ENCODE results near the gene TRPM3. TPM values are rescaled to one million over a fixed set of nuclear protein-coding genes. Genes with fewer than 3 reads are reported as not detected.

Gene TRPM3
- total and polyA plus RNA-seq, 2 donors, result 0.14 to 4.6 TPM

DNA sequence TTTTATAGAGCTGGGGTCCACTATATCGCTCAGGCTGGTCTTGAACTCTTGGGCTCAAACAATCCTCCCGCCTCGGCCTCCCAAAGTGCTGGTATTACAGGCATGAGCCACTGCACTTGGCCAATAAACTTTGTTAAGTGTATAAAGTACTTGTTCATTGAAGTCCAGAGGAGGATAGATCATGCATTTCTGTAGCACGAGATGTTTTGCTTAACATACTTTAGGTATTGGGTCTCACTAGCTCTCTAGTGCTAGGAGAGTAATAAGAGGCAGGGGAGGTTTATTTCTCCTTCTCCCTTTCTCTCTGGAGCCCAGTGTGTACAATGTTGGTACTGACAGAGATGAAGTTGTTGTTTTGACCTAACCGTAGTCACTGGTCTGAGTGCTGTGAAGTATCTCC lies 581.4 kb downstream of the TRPM3 start:
- 93% methylated on average over 5 of the region's 5 CpGs for WGBS
- DNase-seq (ENCODE audit: low read depth in 6 of 9, low spot score in 9 of 9), result no peak
- no peaks in the 10 kb centered on the region for H3K9me3 ChIP-seq (ENCODE audit: control insufficient read depth in 2 of 2, insufficient read depth in 1 of 2, low read length in 1 of 2)
- no peaks in the 10 kb centered on the region for H3K36me3 ChIP-seq (ENCODE audit: control insufficient read depth in 2 of 2, insufficient read depth in 2 of 2, low read length in 1 of 2)
- H3K27me3 ChIP-seq (ENCODE audit: control insufficient read depth in 2 of 2, insufficient read depth in 1 of 2, low read length in 1 of 2), result no peaks in the 10 kb centered on the region
- H3K4me3 ChIP-seq (ENCODE audit: low read length in 2 of 2), result no peak overlapping the region
- no peaks in the 10 kb centered on the region for H3K4me1 ChIP-seq (ENCODE audit: control insufficient read depth in 2 of 2, insufficient read depth in 2 of 2, low read length in 2 of 2)
- no peak overlapping the region for H3K27ac ChIP-seq (ENCODE audit: low read depth in 1 of 2, low read length in 1 of 2)

DNA sequence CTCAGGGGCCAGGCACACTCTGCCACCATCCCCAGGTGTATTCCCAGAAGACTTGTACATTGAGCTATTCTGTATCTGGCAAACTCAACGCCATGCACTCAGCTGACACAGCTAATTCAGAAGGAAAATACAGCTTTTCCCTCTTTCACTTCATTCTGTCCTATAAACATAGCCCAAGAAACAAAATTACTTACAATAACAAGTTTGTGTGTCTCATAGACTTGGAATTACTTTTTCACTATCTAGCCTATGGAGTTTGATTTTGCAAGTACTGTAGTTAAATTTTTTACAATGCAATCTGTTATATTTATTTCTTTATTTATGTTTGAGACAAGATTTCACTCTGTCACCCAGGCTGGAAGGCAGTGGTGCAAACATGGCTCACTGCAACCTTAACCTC lies 581.9 kb downstream of the TRPM3 start:
- 80% methylated on average over 1 of the region's 1 CpG for WGBS
- no peaks in the 10 kb centered on the region for H3K27me3 ChIP-seq (ENCODE audit: control insufficient read depth in 2 of 2, insufficient read depth in 1 of 2, low read length in 1 of 2)
- DNase-seq (ENCODE audit: low read depth in 6 of 9, low spot score in 9 of 9), result no peak

DNA sequence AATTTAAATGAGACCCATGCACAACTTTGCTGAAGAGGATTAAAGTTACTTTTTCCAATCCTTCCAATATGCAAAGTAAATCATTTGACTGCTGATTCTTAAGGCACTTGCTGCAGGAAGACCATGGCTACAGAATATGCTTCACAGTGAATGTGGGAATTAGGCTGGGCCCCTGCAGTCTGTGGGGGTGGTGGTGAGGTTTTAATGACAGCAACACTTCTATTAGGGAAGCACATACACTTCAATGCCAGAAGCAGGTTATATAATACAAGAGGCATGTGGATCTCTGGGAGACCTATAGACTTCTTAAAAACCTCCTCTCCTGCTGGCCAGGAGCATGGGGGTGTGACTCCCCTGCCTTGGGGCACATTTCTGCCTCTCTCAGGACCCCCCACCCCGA lies 582.4 kb downstream of the TRPM3 start:
- H3K4me1 ChIP-seq (ENCODE audit: control insufficient read depth in 2 of 2, insufficient read depth in 2 of 2, low read length in 2 of 2), result no peaks in the 10 kb centered on the region
- no peak overlapping the region for H3K4me3 ChIP-seq (ENCODE audit: low read length in 2 of 2)
- no peak for DNase-seq (ENCODE audit: low read depth in 6 of 9, low spot score in 9 of 9)
- no peaks in the 10 kb centered on the region for H3K27me3 ChIP-seq (ENCODE audit: control insufficient read depth in 2 of 2, insufficient read depth in 1 of 2, low read length in 1 of 2)
- no peaks in the 10 kb centered on the region for H3K36me3 ChIP-seq (ENCODE audit: control insufficient read depth in 2 of 2, insufficient read depth in 2 of 2, low read length in 1 of 2)
- 94% methylated on average over 1 of the region's 1 CpG for WGBS
- H3K9me3 ChIP-seq (ENCODE audit: control insufficient read depth in 2 of 2, insufficient read depth in 1 of 2, low read length in 1 of 2), result no peaks in the 10 kb centered on the region
- no peak overlapping the region for H3K27ac ChIP-seq (ENCODE audit: low read depth in 1 of 2, low read length in 1 of 2)

More for the DNA sequence above, 581.9 kb downstream of the TRPM3 start:
- Histone ChIP-seq H3K4me3 (ENCODE audit: low read length in 2 of 2) (no peak overlapping the region), H3K27ac (ENCODE audit: low read depth in 1 of 2, low read length in 1 of 2) (no peak overlapping the region), H3K36me3 (ENCODE audit: control insufficient read depth in 2 of 2, insufficient read depth in 2 of 2, low read length in 1 of 2) (no peaks in the 10 kb centered on the region), H3K4me1 (ENCODE audit: control insufficient read depth in 2 of 2, insufficient read depth in 2 of 2, low read length in 2 of 2) (no peaks in the 10 kb centered on the region), H3K9me3 (ENCODE audit: control insufficient read depth in 2 of 2, insufficient read depth in 1 of 2, low read length in 1 of 2) (no peaks in the 10 kb centered on the region)

DNA sequence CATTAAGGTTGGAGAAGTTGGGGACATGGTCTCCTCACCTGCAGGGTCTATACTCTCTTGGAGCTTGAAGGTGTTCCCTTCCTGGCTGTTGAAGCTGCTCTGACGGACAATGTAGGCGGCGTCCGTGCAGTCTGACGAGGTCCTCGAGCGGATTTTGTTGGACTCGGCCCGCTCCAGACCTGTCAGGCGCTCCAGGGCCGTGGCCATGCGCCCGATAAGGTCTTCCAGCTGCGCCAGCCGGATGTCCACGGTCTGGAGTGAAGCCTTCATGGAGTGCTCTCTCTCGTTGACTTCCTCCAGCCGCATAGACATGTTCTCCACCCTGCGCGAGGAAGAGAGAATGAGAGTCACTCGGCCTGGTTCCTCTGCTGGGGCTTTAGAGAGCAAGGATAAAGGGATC lies 584.3 kb downstream of the TRPM3 start:
- no peak overlapping the region for H3K27ac ChIP-seq (ENCODE audit: low read depth in 1 of 2, low read length in 1 of 2)
- H3K9me3 ChIP-seq (ENCODE audit: control insufficient read depth in 2 of 2, insufficient read depth in 1 of 2, low read length in 1 of 2), result no peaks in the 10 kb centered on the region
- H3K4me3 ChIP-seq (ENCODE audit: low read length in 2 of 2), result no peak overlapping the region
- H3K27me3 ChIP-seq (ENCODE audit: control insufficient read depth in 2 of 2, insufficient read depth in 1 of 2, low read length in 1 of 2), result no peaks in the 10 kb centered on the region
- H3K36me3 ChIP-seq (ENCODE audit: control insufficient read depth in 2 of 2, insufficient read depth in 2 of 2, low read length in 1 of 2), result no peaks in the 10 kb centered on the region
- no peaks in the 10 kb centered on the region for H3K4me1 ChIP-seq (ENCODE audit: control insufficient read depth in 2 of 2, insufficient read depth in 2 of 2, low read length in 2 of 2)
- WGBS, result 98% methylated on average over 21 of the region's 21 CpGs
- DNase-seq (ENCODE audit: low read depth in 6 of 9, low spot score in 9 of 9), result no peak

DNA sequence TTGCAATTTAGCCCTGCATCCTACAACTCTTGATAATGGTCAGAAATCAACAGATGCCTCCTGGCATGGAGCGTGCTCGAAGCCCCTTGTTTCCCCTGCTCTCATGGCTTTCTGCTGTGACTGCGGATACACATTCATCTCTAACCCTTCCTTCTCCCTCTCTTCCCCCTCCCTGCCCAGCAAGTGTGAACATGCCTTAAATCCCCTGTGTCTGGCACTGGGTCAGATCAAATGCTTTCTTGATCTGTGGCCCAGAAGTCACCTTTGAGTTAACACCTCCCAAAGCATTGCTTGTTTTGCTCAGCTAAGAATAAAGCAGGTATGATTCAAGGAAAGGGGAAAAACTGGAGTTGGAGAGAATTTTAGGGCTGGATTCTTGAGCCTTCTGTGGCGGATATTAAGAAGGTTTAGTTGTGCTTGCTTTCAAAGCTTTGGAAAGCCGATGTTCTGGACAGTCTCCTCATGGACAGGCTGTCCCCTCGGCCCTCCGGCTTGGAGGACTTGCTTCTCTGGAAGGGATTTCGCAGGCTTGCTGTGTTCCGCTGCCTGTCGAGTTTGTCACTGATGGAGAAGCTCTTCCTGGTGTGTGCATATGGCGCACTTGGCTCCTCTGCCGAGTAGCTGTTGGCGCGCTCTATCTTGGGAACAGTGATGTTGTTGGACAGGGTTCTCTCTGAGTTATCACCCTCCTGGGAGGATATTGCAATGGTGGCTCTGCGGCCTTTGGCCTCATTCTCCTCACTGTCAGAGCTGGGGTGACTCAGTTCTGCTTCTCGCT lies 585.7 kb downstream of the TRPM3 start:
- Histone ChIP-seq H3K27ac (ENCODE audit: low read depth in 1 of 2, low read length in 1 of 2) (no peak overlapping the region), H3K4me1 (ENCODE audit: control insufficient read depth in 2 of 2, insufficient read depth in 2 of 2, low read length in 2 of 2) (no peaks in the 10 kb centered on the region), H3K27me3 (ENCODE audit: control insufficient read depth in 2 of 2, insufficient read depth in 1 of 2, low read length in 1 of 2) (no peaks in the 10 kb centered on the region), H3K4me3 (ENCODE audit: low read length in 2 of 2) (no peak overlapping the region), H3K9me3 (ENCODE audit: control insufficient read depth in 2 of 2, insufficient read depth in 1 of 2, low read length in 1 of 2) (no peaks in the 10 kb centered on the region), H3K36me3 (ENCODE audit: control insufficient read depth in 2 of 2, insufficient read depth in 2 of 2, low read length in 1 of 2) (no peaks in the 10 kb centered on the region)
- DNase-seq (ENCODE audit: low read depth in 6 of 9, low spot score in 9 of 9), result no peak
- WGBS, result 92% methylated on average over 16 of the region's 16 CpGs

DNA sequence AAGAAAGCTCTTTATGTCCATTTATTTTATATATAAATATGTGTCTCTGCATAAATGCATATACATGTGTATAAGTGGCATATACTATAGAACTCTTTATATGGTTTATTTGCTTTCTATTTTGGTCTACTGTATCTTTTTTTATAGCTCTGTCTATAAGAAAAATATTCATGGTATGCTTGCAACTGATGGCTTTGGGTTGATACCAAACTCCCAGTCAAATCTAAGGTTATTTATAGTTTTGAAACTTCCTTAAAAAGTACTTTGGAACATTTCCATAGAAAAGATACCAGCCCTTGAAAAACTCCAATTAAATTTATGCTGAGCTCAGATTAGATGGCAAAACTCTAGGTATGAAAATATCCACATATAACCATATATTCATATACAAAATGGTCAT lies 587.0 kb downstream of the TRPM3 start:
- H3K27me3 ChIP-seq (ENCODE audit: control insufficient read depth in 2 of 2, insufficient read depth in 1 of 2, low read length in 1 of 2), result no peaks in the 10 kb centered on the region
- DNase-seq (ENCODE audit: low read depth in 6 of 9, low spot score in 9 of 9), result no peak
- no peaks in the 10 kb centered on the region for H3K9me3 ChIP-seq (ENCODE audit: control insufficient read depth in 2 of 2, insufficient read depth in 1 of 2, low read length in 1 of 2)
- no peak overlapping the region for H3K27ac ChIP-seq (ENCODE audit: low read depth in 1 of 2, low read length in 1 of 2)
- no peaks in the 10 kb centered on the region for H3K4me1 ChIP-seq (ENCODE audit: control insufficient read depth in 2 of 2, insufficient read depth in 2 of 2, low read length in 2 of 2)
- no peak overlapping the region for H3K4me3 ChIP-seq (ENCODE audit: low read length in 2 of 2)
- H3K36me3 ChIP-seq (ENCODE audit: control insufficient read depth in 2 of 2, insufficient read depth in 2 of 2, low read length in 1 of 2), result no peaks in the 10 kb centered on the region

DNA sequence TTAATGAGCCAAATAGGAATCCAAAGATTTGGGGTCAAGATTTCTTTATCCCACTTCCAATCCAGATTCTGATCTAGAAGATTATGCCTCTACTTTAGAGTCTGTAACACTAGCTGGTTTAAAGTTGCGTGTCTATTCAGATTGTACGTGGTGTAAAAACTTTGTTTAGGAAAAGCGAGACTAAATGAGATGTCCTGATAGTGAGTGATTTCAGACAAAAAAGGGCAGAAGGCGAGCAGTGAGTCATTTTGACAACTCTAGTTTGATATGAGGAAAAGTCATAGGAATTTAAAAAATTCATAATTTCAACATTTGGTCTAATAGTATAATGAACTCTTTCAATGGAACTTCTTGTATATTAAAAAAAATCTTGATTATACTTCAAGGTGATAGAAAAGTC lies 587.4 kb downstream of the TRPM3 start:
- no peaks in the 10 kb centered on the region for H3K9me3 ChIP-seq (ENCODE audit: control insufficient read depth in 2 of 2, insufficient read depth in 1 of 2, low read length in 1 of 2)
- no peak for DNase-seq (ENCODE audit: low read depth in 6 of 9, low spot score in 9 of 9)
- 96% methylated on average over 4 of the region's 4 CpGs for WGBS
- H3K27me3 ChIP-seq (ENCODE audit: control insufficient read depth in 2 of 2, insufficient read depth in 1 of 2, low read length in 1 of 2), result no peaks in the 10 kb centered on the region
- no peaks in the 10 kb centered on the region for H3K4me1 ChIP-seq (ENCODE audit: control insufficient read depth in 2 of 2, insufficient read depth in 2 of 2, low read length in 2 of 2)
- no peak overlapping the region for H3K4me3 ChIP-seq (ENCODE audit: low read length in 2 of 2)
- no peak overlapping the region for H3K27ac ChIP-seq (ENCODE audit: low read depth in 1 of 2, low read length in 1 of 2)
- H3K36me3 ChIP-seq (ENCODE audit: control insufficient read depth in 2 of 2, insufficient read depth in 2 of 2, low read length in 1 of 2), result no peaks in the 10 kb centered on the region

DNA sequence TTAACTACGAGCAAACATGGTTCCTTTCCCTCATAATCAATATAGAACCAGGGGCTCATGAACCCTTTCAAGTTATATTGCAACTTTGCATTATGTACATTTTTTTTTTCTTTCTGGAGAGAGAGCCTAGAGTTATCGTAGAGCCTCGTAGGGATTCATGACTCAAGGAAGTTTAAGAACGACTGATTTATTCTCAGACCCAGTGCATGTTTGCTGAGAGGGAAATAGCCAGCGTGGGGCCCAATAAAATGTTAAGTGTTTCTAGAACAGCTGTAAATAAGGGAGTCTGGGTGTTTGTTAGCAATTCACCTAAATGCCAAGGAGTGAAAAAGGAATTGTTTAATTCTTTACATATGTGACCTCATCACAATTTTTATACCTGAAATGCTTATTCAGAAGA lies 587.9 kb downstream of the TRPM3 start:
- Histone ChIP-seq H3K4me3 (ENCODE audit: low read length in 2 of 2) (no peak overlapping the region), H3K4me1 (ENCODE audit: control insufficient read depth in 2 of 2, insufficient read depth in 2 of 2, low read length in 2 of 2) (no peaks in the 10 kb centered on the region), H3K27ac (ENCODE audit: low read depth in 1 of 2, low read length in 1 of 2) (no peak overlapping the region), H3K9me3 (ENCODE audit: control insufficient read depth in 2 of 2, insufficient read depth in 1 of 2, low read length in 1 of 2) (no peaks in the 10 kb centered on the region), H3K27me3 (ENCODE audit: control insufficient read depth in 2 of 2, insufficient read depth in 1 of 2, low read length in 1 of 2) (no peaks in the 10 kb centered on the region), H3K36me3 (ENCODE audit: control insufficient read depth in 2 of 2, insufficient read depth in 2 of 2, low read length in 1 of 2) (no peaks in the 10 kb centered on the region)
- WGBS, result 96% methylated on average over 5 of the region's 5 CpGs
- no peak for DNase-seq (ENCODE audit: low read depth in 6 of 9, low spot score in 9 of 9)

DNA sequence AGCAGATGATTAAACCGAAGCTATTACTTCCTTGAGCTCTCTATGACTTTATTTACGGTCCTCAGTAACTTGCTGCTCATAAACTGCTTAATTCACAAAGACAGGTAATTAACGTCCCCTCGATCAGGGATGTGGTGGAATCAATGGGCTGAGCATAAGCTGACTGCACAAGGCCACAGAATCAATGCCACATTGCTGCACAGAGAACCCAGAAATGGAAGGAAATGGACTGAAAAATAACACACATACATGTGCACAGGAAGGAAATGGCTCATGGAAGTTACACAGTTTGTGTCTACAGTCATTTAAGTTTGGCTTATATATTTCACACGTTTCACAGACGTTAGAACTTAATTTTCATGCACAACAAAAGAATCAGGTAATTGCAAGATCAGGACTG lies 588.7 kb downstream of the TRPM3 start:
- H3K36me3 ChIP-seq (ENCODE audit: control insufficient read depth in 2 of 2, insufficient read depth in 2 of 2, low read length in 1 of 2), result no peaks in the 10 kb centered on the region
- H3K9me3 ChIP-seq (ENCODE audit: control insufficient read depth in 2 of 2, insufficient read depth in 1 of 2, low read length in 1 of 2), result no peaks in the 10 kb centered on the region
- no peak overlapping the region for H3K27ac ChIP-seq (ENCODE audit: low read depth in 1 of 2, low read length in 1 of 2)
- H3K4me1 ChIP-seq (ENCODE audit: control insufficient read depth in 2 of 2, insufficient read depth in 2 of 2, low read length in 2 of 2), result no peaks in the 10 kb centered on the region
- DNase-seq (ENCODE audit: low read depth in 6 of 9, low spot score in 9 of 9), result no peak
- WGBS, result 92% methylated on average over 6 of the region's 6 CpGs
- no peaks in the 10 kb centered on the region for H3K27me3 ChIP-seq (ENCODE audit: control insufficient read depth in 2 of 2, insufficient read depth in 1 of 2, low read length in 1 of 2)
- no peak overlapping the region for H3K4me3 ChIP-seq (ENCODE audit: low read length in 2 of 2)
